ENCODE results near the gene CCL5. TPM values are rescaled to one million over a fixed set of nuclear protein-coding genes. Genes with fewer than 3 reads are reported as not detected.

The CCL5 gene
- total and polyA plus RNA-seq, 2 experiments from 2014 or later = 1.1 to 1.4 TPM

DNA sequence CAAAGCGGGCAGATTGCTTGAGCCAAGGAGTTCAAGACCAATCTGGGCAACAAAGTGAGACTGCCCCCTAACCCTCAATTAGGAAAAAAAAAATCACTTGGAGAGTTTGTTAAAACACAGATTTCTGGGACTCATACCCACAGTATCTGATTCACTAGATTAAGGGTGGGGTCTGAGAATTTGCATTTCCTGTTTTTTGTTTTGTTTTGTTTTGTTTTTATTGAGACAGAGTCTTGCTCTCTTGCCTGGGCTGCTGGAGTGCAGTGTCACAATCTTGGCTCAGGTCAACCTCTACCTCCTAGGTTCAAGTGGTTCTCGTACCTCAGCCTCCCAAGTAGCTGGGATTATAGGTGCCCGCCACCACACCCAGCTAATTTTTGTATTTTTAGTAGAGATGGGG is 12.6 kb downstream of the CCL5 start:
- no peaks in the 10 kb centered on the region for H3K36me3 ChIP-seq (replicated peaks; ENCODE audit: insufficient read depth, low read depth)
- 80% methylated on average over 3 of the region's 3 CpGs for WGBS (ENCODE audit: low lambda C conversion rate, missing lambda C conversion rate)
- H3K27ac ChIP-seq = no peak overlapping the region
- H3K79me2 ChIP-seq = no peaks in the 10 kb centered on the region
- DNase-seq (ENCODE audit: low spot score) = no peak
- no peak overlapping the region for H3K4me2 ChIP-seq
- no peak for TF ChIP-seq EZH2phosphoT487 (IDR thresholded peaks at IDR 0.05; ENCODE audit: low read depth, severe bottlenecking, unreplicated experiment)
- TF ChIP-seq, protein P1, sequence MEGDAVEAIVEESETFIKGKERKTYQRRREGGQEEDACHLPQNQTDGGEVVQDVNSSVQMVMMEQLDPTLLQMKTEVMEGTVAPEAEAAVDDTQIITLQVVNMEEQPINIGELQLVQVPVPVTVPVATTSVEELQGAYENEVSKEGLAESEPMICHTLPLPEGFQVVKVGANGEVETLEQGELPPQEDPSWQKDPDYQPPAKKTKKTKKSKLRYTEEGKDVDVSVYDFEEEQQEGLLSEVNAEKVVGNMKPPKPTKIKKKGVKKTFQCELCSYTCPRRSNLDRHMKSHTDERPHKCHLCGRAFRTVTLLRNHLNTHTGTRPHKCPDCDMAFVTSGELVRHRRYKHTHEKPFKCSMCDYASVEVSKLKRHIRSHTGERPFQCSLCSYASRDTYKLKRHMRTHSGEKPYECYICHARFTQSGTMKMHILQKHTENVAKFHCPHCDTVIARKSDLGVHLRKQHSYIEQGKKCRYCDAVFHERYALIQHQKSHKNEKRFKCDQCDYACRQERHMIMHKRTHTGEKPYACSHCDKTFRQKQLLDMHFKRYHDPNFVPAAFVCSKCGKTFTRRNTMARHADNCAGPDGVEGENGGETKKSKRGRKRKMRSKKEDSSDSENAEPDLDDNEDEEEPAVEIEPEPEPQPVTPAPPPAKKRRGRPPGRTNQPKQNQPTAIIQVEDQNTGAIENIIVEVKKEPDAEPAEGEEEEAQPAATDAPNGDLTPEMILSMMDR (IDR thresholded peaks at IDR 0.05; ENCODE audit: poor library complexity) = no peak
- H4K20me1 ChIP-seq (ENCODE audit: insufficient read depth, poor library complexity, severe bottlenecking) = no peaks in the 10 kb centered on the region
- no peak overlapping the region for H2AFZ ChIP-seq
- peaks cover 8% of the 10 kb centered on the region for H3K4me1 ChIP-seq (ENCODE audit: insufficient read depth)
- H3K9me3 ChIP-seq (ENCODE audit: low read depth) = no peaks in the 10 kb centered on the region
- no peak overlapping the region for H3K4me3 ChIP-seq
- no peaks in the 10 kb centered on the region for H3K27me3 ChIP-seq
- no peaks in the 10 kb centered on the region for H3K9me2 ChIP-seq (replicated peaks; ENCODE audit: insufficient read depth)

DNA sequence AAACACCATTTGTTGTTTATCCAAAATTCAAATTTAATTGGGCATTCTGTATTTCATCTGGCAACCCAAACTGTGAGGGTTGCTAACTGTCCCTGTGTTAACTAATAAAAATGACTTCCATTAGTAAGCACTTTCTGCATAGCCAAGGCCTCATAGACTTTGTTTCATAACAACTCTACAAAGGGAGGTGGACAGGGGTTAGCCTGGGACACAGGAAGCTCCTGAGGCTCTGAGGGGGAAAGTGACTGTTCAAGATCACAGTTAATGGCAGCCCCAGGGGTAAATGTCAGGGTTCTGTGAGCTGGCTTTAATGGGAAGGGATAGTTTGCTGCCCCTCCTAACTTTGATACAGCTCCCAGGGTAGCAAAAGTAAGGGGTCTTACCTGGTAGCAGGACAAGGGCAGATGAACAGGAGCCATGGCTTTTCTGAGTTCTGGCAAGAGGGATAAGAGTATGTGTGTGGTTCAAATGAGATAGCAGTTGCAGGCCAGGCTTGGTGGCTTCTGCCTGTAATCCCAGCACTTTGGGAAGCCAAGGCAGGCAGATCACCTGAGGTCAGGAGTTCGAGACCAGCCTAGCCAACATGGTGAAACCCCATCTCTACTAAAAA is 13.7 kb downstream of the CCL5 start:
- no peaks in the 10 kb centered on the region for H3K9me2 ChIP-seq (replicated peaks; ENCODE audit: insufficient read depth)
- 100% methylated on average over 1 of the region's 1 CpG for WGBS (ENCODE audit: low lambda C conversion rate, missing lambda C conversion rate)
- H3K36me3 ChIP-seq (replicated peaks; ENCODE audit: insufficient read depth, low read depth) = no peaks in the 10 kb centered on the region
- H3K27ac ChIP-seq = no peak overlapping the region
- no peaks in the 10 kb centered on the region for H3K79me2 ChIP-seq
- TF ChIP-seq, protein P1 (IDR thresholded peaks at IDR 0.05; ENCODE audit: poor library complexity) = no peak
- peaks cover 8% of the 10 kb centered on the region for H3K4me1 ChIP-seq (ENCODE audit: insufficient read depth)
- H3K4me3 ChIP-seq = no peak overlapping the region
- no peaks in the 10 kb centered on the region for H4K20me1 ChIP-seq (ENCODE audit: insufficient read depth, poor library complexity, severe bottlenecking)
- no peak overlapping the region for H3K4me2 ChIP-seq
- H2AFZ ChIP-seq = no peak overlapping the region
- peak; percentile 23 for DNase-seq (ENCODE audit: low spot score)
- no peaks in the 10 kb centered on the region for H3K9me3 ChIP-seq (ENCODE audit: low read depth)
- H3K27me3 ChIP-seq = no peaks in the 10 kb centered on the region

DNA sequence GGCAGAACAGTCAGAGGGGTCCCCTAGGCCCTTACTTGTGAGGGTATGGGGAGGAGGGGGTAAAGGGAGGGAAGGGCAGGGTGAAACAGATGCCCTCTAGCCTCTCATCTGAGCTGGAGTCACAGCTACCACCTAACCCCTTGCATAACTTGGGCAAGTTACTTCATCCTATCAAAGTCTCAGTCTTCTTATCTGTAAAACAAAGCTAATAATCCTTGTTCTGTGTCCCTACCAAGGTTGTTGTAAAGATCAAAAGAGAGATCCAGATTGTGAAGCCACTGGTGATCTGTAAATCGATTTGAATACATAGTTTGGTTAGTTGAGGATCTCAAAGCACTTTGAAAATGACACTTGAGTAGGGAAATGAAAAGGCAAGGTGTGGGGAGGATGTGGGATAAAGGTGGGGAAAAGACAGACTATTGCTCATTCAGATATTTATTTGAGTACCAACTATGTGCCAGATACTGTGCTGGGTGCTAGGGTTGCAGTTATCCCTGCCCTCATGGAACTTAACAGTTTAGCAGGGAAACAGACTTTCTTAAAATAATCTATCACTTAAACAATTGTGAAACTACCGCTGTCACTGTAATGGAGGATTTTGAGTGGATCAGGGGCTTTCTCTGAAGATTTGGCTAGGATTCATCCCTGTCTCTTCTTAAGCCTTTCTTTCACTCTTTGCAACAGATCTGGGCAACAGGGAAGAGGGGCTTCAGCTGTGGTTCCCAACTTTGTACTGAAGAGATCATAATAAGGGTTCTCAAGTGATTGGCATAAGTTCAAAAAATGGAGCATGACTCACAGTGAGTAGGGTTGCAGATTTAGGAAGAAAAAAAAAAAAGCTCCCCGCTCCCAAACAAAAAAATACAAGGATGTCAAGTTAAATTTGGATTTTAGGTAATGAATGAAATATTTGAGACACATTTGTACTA is 14.5 kb downstream of the CCL5 start:
- 69% methylated on average over 3 of the region's 3 CpGs for WGBS (ENCODE audit: low lambda C conversion rate, missing lambda C conversion rate)
- no peaks in the 10 kb centered on the region for H3K36me3 ChIP-seq (replicated peaks; ENCODE audit: insufficient read depth, low read depth)
- no peaks in the 10 kb centered on the region for H3K79me2 ChIP-seq
- no peak for TF ChIP-seq EZH2 (IDR thresholded peaks at IDR 0.05; ENCODE audit: borderline replicate concordance)
- TF ChIP-seq, protein P1 (IDR thresholded peaks at IDR 0.05; ENCODE audit: poor library complexity) = no peak
- peaks cover 8% of the 10 kb centered on the region for H3K4me1 ChIP-seq (ENCODE audit: insufficient read depth)
- H3K27ac ChIP-seq = no peak overlapping the region
- H3K27me3 ChIP-seq = no peaks in the 10 kb centered on the region
- no peaks in the 10 kb centered on the region for H3K9me3 ChIP-seq (ENCODE audit: low read depth)
- DNase-seq (ENCODE audit: low spot score) = no peak
- no peaks in the 10 kb centered on the region for H4K20me1 ChIP-seq (ENCODE audit: insufficient read depth, poor library complexity, severe bottlenecking)
- H3K4me2 ChIP-seq = no peak overlapping the region
- no peak overlapping the region for H2AFZ ChIP-seq
- no peaks in the 10 kb centered on the region for H3K9me2 ChIP-seq (replicated peaks; ENCODE audit: insufficient read depth)
- H3K4me3 ChIP-seq = no peak overlapping the region

All from hepatocyte (in vitro differentiated cells).